BLaER1 (cell line): Measurements from ENCODE around the gene FAM78B.

ENCODE experiments used
- H3K27ac ChIP-seq: shearing (Covaris generic); formaldehyde crosslinking; 2 replicates; pipeline ENCODE4 v1.8.1; 2022
- H3K27me3 ChIP-seq: shearing (Covaris generic); formaldehyde crosslinking; 2 replicates; pipeline ENCODE4 v1.8.1; 2022
- H3K36me3 ChIP-seq: shearing (Covaris generic); formaldehyde crosslinking; 2 replicates; pipeline ENCODE4 v1.8.1; 2022
- H3K4me1 ChIP-seq: shearing (Covaris generic); formaldehyde crosslinking; 2 replicates; pipeline ENCODE4 v1.8.1; 2022
- H3K4me2 ChIP-seq: shearing (Covaris generic); formaldehyde crosslinking; 2 replicates; pipeline ENCODE4 v1.8.1; 2022
- H3K4me3 ChIP-seq: shearing (Covaris generic); formaldehyde crosslinking; 2 replicates; pipeline ENCODE4 v1.8.1; 2022
- H3K9ac ChIP-seq: shearing (Covaris generic); formaldehyde crosslinking; 2 replicates; pipeline ENCODE4 v1.8.1; 2022
- H3K9me3 ChIP-seq: shearing (Covaris generic); formaldehyde crosslinking; 2 replicates; pipeline ENCODE4 v1.8.1; 2022
- H4K20me1 ChIP-seq: shearing (Covaris generic); formaldehyde crosslinking; 2 replicates; pipeline ENCODE4 v1.8.1; 2022
- Cebpa-rat ChIP-seq: shearing (Covaris generic); IDR thresholded peaks from 2 replicates; pipeline ENCODE4 v1.8.1; 2022

Gene FAM78B

GRCh38 chr1:166080967-166081870 lies 85.6 kb downstream of the FAM78B start:
- Histone ChIP-seq H3K27ac (peak overlapping the region; percentile 7; the same call in 1 of the 2 replicates), H3K4me3 (no peak overlapping the region), H3K36me3 (no peaks in the 10 kb centered on the region), H4K20me1 (no peaks in the 10 kb centered on the region), H3K9me3 (no peaks in the 10 kb centered on the region), H3K27me3 (no peaks in the 10 kb centered on the region), H3K4me1 (peaks cover 17% of the 10 kb centered on the region), H3K9ac (no peak overlapping the region), H3K4me2 (peak overlapping the region; percentile 63)
- no peak for TF ChIP-seq Cebpa-rat

GRCh38 chr1:166080277-166080966 lies 86.4 kb downstream of the FAM78B start:
- peak overlapping the region; percentile 63 for H3K4me2 ChIP-seq

GRCh38 chr1:166079276-166079675 lies 87.5 kb downstream of the FAM78B start:
- Histone ChIP-seq H3K36me3 (no peaks in the 10 kb centered on the region), H3K27ac (no peak overlapping the region), H3K4me3 (no peak overlapping the region), H3K27me3 (no peaks in the 10 kb centered on the region), H4K20me1 (no peaks in the 10 kb centered on the region), H3K9ac (no peak overlapping the region), H3K4me1 (peaks cover 17% of the 10 kb centered on the region), H3K9me3 (no peaks in the 10 kb centered on the region), H3K4me2 (no peak overlapping the region)
- TF ChIP-seq Cebpa-rat = no peak

More at GRCh38 chr1:166080277-166080966, 86.4 kb downstream of the FAM78B start:
- H3K27me3 ChIP-seq = no peaks in the 10 kb centered on the region
- no peaks in the 10 kb centered on the region for H4K20me1 ChIP-seq
- no peak for TF ChIP-seq Cebpa-rat
- H3K9ac ChIP-seq = no peak overlapping the region
- H3K27ac ChIP-seq = peak overlapping the region; percentile 7; the same call in 1 of the 2 replicates
- H3K4me1 ChIP-seq = peaks cover 17% of the 10 kb centered on the region
- no peak overlapping the region for H3K4me3 ChIP-seq
- H3K9me3 ChIP-seq = no peaks in the 10 kb centered on the region
- H3K36me3 ChIP-seq = no peaks in the 10 kb centered on the region

GRCh38 chr1:166073489-166073888 lies 93.3 kb downstream of the FAM78B start:
- Histone ChIP-seq H4K20me1 (no peaks in the 10 kb centered on the region), H3K9ac (no peak overlapping the region), H3K27ac (no peak overlapping the region), H3K4me1 (no peaks in the 10 kb centered on the region), H3K4me2 (no peak overlapping the region), H3K27me3 (no peaks in the 10 kb centered on the region), H3K4me3 (no peak overlapping the region), H3K9me3 (no peaks in the 10 kb centered on the region), H3K36me3 (no peaks in the 10 kb centered on the region; the same call in 1 of the 2 replicates)
- no peak for TF ChIP-seq Cebpa-rat

- H3K4me3 ChIP-seq = no peak overlapping the region
- H3K4me1 ChIP-seq = no peaks in the 10 kb centered on the region
- H3K27me3 ChIP-seq = no peaks in the 10 kb centered on the region
- no peaks in the 10 kb centered on the region; the same call in 1 of the 2 replicates for H3K36me3 ChIP-seq
- H3K9ac ChIP-seq = no peak overlapping the region
- no peaks in the 10 kb centered on the region for H4K20me1 ChIP-seq
- no peak overlapping the region for H3K27ac ChIP-seq
- no peak for TF ChIP-seq Cebpa-rat
- no peaks in the 10 kb centered on the region for H3K9me3 ChIP-seq
- no peak overlapping the region for H3K4me2 ChIP-seq
Observed at GRCh38 chr1:166069390-166069789, 97.4 kb downstream of the FAM78B start.

GRCh38 chr1:166066107-166066506 lies 100.7 kb downstream of the FAM78B start:
- no peak for TF ChIP-seq Cebpa-rat
- H3K36me3 ChIP-seq = no peaks in the 10 kb centered on the region; the same call in 1 of the 2 replicates
- no peak overlapping the region for H3K9ac ChIP-seq
- no peak overlapping the region for H3K27ac ChIP-seq
- H3K27me3 ChIP-seq = no peaks in the 10 kb centered on the region
- H3K4me2 ChIP-seq = no peak overlapping the region
- H3K9me3 ChIP-seq = no peaks in the 10 kb centered on the region
- no peaks in the 10 kb centered on the region for H4K20me1 ChIP-seq
- no peak overlapping the region for H3K4me3 ChIP-seq
- H3K4me1 ChIP-seq = no peaks in the 10 kb centered on the region

- no peak overlapping the region for H3K9ac ChIP-seq
- H4K20me1 ChIP-seq = no peaks in the 10 kb centered on the region
- H3K9me3 ChIP-seq = no peaks in the 10 kb centered on the region
- no peak overlapping the region for H3K27ac ChIP-seq
- TF ChIP-seq Cebpa-rat = no peak
- H3K4me2 ChIP-seq = no peak overlapping the region
- H3K36me3 ChIP-seq = no peaks in the 10 kb centered on the region; the same call in 1 of the 2 replicates
- no peaks in the 10 kb centered on the region for H3K27me3 ChIP-seq
- no peak overlapping the region for H3K4me3 ChIP-seq
- no peaks in the 10 kb centered on the region for H3K4me1 ChIP-seq
Observed at GRCh38 chr1:166064951-166065350, 101.8 kb downstream of the FAM78B start.

GRCh38 chr1:166064313-166064926 lies 102.4 kb downstream of the FAM78B start:
- no peak overlapping the region for H3K4me3 ChIP-seq
- H4K20me1 ChIP-seq = no peaks in the 10 kb centered on the region
- H3K9ac ChIP-seq = no peak overlapping the region
- no peaks in the 10 kb centered on the region for H3K9me3 ChIP-seq
- H3K36me3 ChIP-seq = no peaks in the 10 kb centered on the region
- no peak for TF ChIP-seq Cebpa-rat
- H3K4me1 ChIP-seq = no peaks in the 10 kb centered on the region
- no peak overlapping the region for H3K4me2 ChIP-seq
- no peak overlapping the region for H3K27ac ChIP-seq
- H3K27me3 ChIP-seq = no peaks in the 10 kb centered on the region

GRCh38 chr1:166063701-166064100 lies 103.1 kb downstream of the FAM78B start:
- Histone ChIP-seq H3K4me2 (no peak overlapping the region), H4K20me1 (no peaks in the 10 kb centered on the region), H3K4me3 (no peak overlapping the region), H3K4me1 (no peaks in the 10 kb centered on the region), H3K36me3 (no peaks in the 10 kb centered on the region), H3K27me3 (no peaks in the 10 kb centered on the region), H3K9me3 (no peaks in the 10 kb centered on the region), H3K27ac (no peak overlapping the region), H3K9ac (no peak overlapping the region)
- TF ChIP-seq Cebpa-rat = no peak
